ENCODE data around the gene CPN2. TPM values are rescaled to one million over a fixed set of nuclear protein-coding genes. Genes with fewer than 3 reads are reported as not detected.

CPN2 gene
- total RNA-seq, 1 experiment from 2014 or later: 0.08 TPM

DNA sequence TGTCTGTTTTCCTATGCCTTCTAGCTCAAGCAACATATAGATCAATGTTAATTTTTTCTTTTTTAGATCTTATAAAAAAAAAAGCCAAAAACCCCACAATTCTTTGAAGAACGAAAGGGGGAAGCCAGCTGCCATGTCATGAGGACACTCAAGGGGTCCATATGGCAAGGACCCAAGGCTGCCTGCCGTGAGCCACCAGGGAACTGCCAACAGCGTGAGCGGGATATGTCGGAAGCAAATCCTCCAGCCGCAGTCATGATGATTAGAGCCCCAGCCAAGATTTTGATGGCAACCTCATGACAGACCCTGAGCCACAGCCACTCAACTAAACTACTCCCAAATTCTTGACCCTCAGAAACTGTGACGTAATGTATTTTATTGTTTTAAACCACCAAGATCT is 41.4 kb upstream of the CPN2 start:
- intact Hi-C loops (cut with micrococcal nuclease; ENCODE audit: unreplicated experiment) (no loop called here), in situ Hi-C loops (cut with HindIII; ENCODE audit: low pct_unique_long_range_greater_than_20kb, low sequenced_read_pairs) (no loop called here)
- Histone ChIP-seq H3K36me3 (ENCODE audit: control insufficient read depth, insufficient read depth, low read length) (no peaks in the 10 kb centered on the region), H3K27ac (ENCODE audit: low read length) (no peak overlapping the region), H3K9me3 (ENCODE audit: control insufficient read depth, insufficient read depth, low read depth, low read length) (no peaks in the 10 kb centered on the region; the same call in 1 of the 2 replicates), H3K4me1 (ENCODE audit: control insufficient read depth, insufficient read depth, low read length) (no peaks in the 10 kb centered on the region), H3K27me3 (ENCODE audit: control insufficient read depth, insufficient read depth, low read length) (no peaks in the 10 kb centered on the region; the same call in 1 of the 2 replicates), H3K4me3 (ENCODE audit: low read depth in 2 of 2, low read length in 2 of 2) (no peak overlapping the region)
- CTCF ChIA-PET: no interaction called here
- TF ChIP-seq, protein P1, sequence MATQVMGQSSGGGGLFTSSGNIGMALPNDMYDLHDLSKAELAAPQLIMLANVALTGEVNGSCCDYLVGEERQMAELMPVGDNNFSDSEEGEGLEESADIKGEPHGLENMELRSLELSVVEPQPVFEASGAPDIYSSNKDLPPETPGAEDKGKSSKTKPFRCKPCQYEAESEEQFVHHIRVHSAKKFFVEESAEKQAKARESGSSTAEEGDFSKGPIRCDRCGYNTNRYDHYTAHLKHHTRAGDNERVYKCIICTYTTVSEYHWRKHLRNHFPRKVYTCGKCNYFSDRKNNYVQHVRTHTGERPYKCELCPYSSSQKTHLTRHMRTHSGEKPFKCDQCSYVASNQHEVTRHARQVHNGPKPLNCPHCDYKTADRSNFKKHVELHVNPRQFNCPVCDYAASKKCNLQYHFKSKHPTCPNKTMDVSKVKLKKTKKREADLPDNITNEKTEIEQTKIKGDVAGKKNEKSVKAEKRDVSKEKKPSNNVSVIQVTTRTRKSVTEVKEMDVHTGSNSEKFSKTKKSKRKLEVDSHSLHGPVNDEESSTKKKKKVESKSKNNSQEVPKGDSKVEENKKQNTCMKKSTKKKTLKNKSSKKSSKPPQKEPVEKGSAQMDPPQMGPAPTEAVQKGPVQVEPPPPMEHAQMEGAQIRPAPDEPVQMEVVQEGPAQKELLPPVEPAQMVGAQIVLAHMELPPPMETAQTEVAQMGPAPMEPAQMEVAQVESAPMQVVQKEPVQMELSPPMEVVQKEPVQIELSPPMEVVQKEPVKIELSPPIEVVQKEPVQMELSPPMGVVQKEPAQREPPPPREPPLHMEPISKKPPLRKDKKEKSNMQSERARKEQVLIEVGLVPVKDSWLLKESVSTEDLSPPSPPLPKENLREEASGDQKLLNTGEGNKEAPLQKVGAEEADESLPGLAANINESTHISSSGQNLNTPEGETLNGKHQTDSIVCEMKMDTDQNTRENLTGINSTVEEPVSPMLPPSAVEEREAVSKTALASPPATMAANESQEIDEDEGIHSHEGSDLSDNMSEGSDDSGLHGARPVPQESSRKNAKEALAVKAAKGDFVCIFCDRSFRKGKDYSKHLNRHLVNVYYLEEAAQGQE (IDR thresholded peaks at IDR 0.05; ENCODE audit: insufficient read depth in 1 of 2, low read depth in 2 of 2, low read length in 1 of 2): no peak
- TF ChIP-seq, protein P2, sequence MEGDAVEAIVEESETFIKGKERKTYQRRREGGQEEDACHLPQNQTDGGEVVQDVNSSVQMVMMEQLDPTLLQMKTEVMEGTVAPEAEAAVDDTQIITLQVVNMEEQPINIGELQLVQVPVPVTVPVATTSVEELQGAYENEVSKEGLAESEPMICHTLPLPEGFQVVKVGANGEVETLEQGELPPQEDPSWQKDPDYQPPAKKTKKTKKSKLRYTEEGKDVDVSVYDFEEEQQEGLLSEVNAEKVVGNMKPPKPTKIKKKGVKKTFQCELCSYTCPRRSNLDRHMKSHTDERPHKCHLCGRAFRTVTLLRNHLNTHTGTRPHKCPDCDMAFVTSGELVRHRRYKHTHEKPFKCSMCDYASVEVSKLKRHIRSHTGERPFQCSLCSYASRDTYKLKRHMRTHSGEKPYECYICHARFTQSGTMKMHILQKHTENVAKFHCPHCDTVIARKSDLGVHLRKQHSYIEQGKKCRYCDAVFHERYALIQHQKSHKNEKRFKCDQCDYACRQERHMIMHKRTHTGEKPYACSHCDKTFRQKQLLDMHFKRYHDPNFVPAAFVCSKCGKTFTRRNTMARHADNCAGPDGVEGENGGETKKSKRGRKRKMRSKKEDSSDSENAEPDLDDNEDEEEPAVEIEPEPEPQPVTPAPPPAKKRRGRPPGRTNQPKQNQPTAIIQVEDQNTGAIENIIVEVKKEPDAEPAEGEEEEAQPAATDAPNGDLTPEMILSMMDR (IDR thresholded peaks at IDR 0.05): no peak
- TF ChIP-seq TCF7L2 (IDR thresholded peaks at IDR 0.05; ENCODE audit: low read depth, low read length) (no peak), SIN3A (IDR thresholded peaks at IDR 0.05; ENCODE audit: borderline replicate concordance, insufficient read depth, low read depth, low read length) (no peak), POLR2AphosphoS5 (IDR thresholded peaks at IDR 0.05; ENCODE audit: low read depth, low read length) (no peak)
- no peak for ATAC-seq
- BruUV-seq (replicated peaks): no TSS peak
- no peak for DNase-seq (ENCODE audit: low read depth, low spot score)
- POLR2A ChIA-PET: no interaction called here

DNA sequence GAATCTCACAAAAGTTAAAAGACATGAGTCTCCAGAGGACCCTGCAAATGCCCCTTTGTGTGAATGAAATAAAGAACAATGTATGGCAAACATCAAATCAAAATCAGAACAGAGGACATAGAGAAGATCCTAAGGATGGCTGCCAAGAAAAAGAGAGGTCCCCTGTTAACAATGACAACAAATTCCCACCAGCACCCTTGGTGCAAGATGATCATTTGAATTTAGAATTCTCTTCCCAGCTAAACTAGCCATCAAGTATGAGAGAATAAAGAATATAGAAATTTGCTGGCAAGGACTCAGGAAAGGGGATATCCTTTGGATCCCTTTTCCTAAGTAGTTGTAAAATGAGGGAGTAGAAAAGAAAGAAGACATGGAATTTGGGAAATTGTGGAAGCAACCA is 39.7 kb upstream of the CPN2 start:
- ChIA-PET CTCF (no interaction called here), POLR2A (no interaction called here)
- BruUV-seq (replicated peaks): no TSS peak
- Histone ChIP-seq H3K4me3 (ENCODE audit: low read depth in 2 of 2, low read length in 2 of 2) (no peak overlapping the region), H3K27me3 (ENCODE audit: control insufficient read depth, insufficient read depth, low read length) (no peaks in the 10 kb centered on the region; the same call in 1 of the 2 replicates), H3K4me1 (ENCODE audit: control insufficient read depth, insufficient read depth, low read length) (0 out of 2 replicates have a peak, but pooled peaks cover 6% of the 10 kb centered on the region), H3K27ac (ENCODE audit: low read length) (no peak overlapping the region), H3K9me3 (ENCODE audit: control insufficient read depth, insufficient read depth, low read depth, low read length) (no peaks in the 10 kb centered on the region; the same call in 1 of the 2 replicates), H3K36me3 (ENCODE audit: control insufficient read depth, insufficient read depth, low read length) (no peaks in the 10 kb centered on the region)
- in situ Hi-C loops (cut with HindIII; ENCODE audit: low pct_unique_long_range_greater_than_20kb, low sequenced_read_pairs) (no loop called here), intact Hi-C loops (cut with micrococcal nuclease; ENCODE audit: unreplicated experiment) (no loop called here)
- DNase-seq (ENCODE audit: low read depth, low spot score) (no peak), ATAC-seq (no peak)
- TF ChIP-seq, protein P2 (IDR thresholded peaks at IDR 0.05): no peak
- TF ChIP-seq, protein P1 (IDR thresholded peaks at IDR 0.05; ENCODE audit: insufficient read depth in 1 of 2, low read depth in 2 of 2, low read length in 1 of 2): no peak
- TF ChIP-seq TCF7L2 (IDR thresholded peaks at IDR 0.05; ENCODE audit: low read depth, low read length) (no peak), SIN3A (IDR thresholded peaks at IDR 0.05; ENCODE audit: borderline replicate concordance, insufficient read depth, low read depth, low read length) (no peak), POLR2AphosphoS5 (IDR thresholded peaks at IDR 0.05; ENCODE audit: low read depth, low read length) (no peak)

Measured in Panc1 (cell line).